H9 (cell line): ENCODE results near the gene SLC33A1. TPM values are rescaled to one million over a fixed set of nuclear protein-coding genes. Genes with fewer than 3 reads are reported as not detected.

ENCODE experiments used
- DNase-seq: peaks from one replicate; pipeline ENCODE4 v3.0.0-alpha.2; 2017
- H2AFZ ChIP-seq: one replicate; pipeline ENCODE4 v1.6.1; 2013; ENCODE audit warnings: mild to moderate bottlenecking, low read length, control low read depth, moderate library complexity
- H2AK5ac ChIP-seq: 2 replicates; pipeline ENCODE4 v1.6.1; 2013; ENCODE audit warnings: low read length, control low read depth, mixed read lengths; ENCODE audit not compliant: insufficient read length
- H2BK120ac ChIP-seq: one replicate; pipeline ENCODE4 v1.6.1; 2013; ENCODE audit warnings: low read depth, mild to moderate bottlenecking, low read length, control low read depth, inconsistent platforms; ENCODE audit not compliant: poor library complexity, severe bottlenecking
- H2BK12ac ChIP-seq: 2 replicates; pipeline ENCODE4 v1.6.1; 2013; ENCODE audit warnings: low read length, control low read depth, mixed read lengths, low read depth; ENCODE audit not compliant: insufficient read length
- H2BK15ac ChIP-seq: 2 replicates; pipeline ENCODE4 v1.6.1; 2013; ENCODE audit warnings: low read depth, low read length, control low read depth
- H2BK20ac ChIP-seq: one replicate; pipeline ENCODE4 v1.6.1; 2013; ENCODE audit warnings: low read depth, mild to moderate bottlenecking, low read length, control low read depth, inconsistent platforms; ENCODE audit not compliant: poor library complexity, severe bottlenecking
- H2BK5ac ChIP-seq: 2 replicates; pipeline ENCODE4 v1.6.1; 2013; ENCODE audit warnings: low read length, control low read depth, mixed read lengths; ENCODE audit not compliant: insufficient read length
- H3K14ac ChIP-seq: 2 replicates; pipeline ENCODE4 v1.6.1; 2013; ENCODE audit warnings: low read length, control low read depth; ENCODE audit not compliant: insufficient read depth
- H3K18ac ChIP-seq: 2 replicates; pipeline ENCODE4 v1.6.1; 2013; ENCODE audit warnings: low read depth, mild to moderate bottlenecking, mixed read lengths, low read length, control low read depth; ENCODE audit not compliant: insufficient read length
- H3K23ac ChIP-seq: 2 replicates; pipeline ENCODE4 v1.6.1; 2013; ENCODE audit warnings: low read length, control low read depth, mixed read lengths, low read depth; ENCODE audit not compliant: insufficient read length
- H3K23me2 ChIP-seq: 2 replicates; pipeline ENCODE4 v1.6.1; 2013; ENCODE audit warnings: low read depth, mild to moderate bottlenecking, mixed read lengths, low read length, control low read depth; ENCODE audit not compliant: insufficient read length, poor library complexity, severe bottlenecking
- H3K27ac ChIP-seq: 2 replicates; pipeline ENCODE4 v1.5.1; 2013; ENCODE audit warnings: low read length, control low read depth, mixed read lengths, low read depth; ENCODE audit not compliant: insufficient read length
- H3K27me3 ChIP-seq: 2 replicates; pipeline ENCODE4 v1.6.1; 2013; ENCODE audit warnings: low read length, control low read depth, inconsistent platforms; ENCODE audit not compliant: insufficient read depth
- H3K4ac ChIP-seq: 2 replicates; pipeline ENCODE4 v1.6.1; 2013; ENCODE audit warnings: low read depth, mild to moderate bottlenecking, control low read depth, inconsistent platforms, low read length, moderate library complexity
- H3K4me1 ChIP-seq: 2 replicates; pipeline ENCODE4 v1.6.1; 2013; ENCODE audit warnings: low read length, control low read depth, inconsistent platforms; ENCODE audit not compliant: insufficient read depth
- H3K4me2 ChIP-seq: 2 replicates; pipeline ENCODE4 v1.6.1; 2013; ENCODE audit warnings: low read length, control low read depth, mixed read lengths; ENCODE audit not compliant: insufficient read length, insufficient read depth
- H3K56ac ChIP-seq: 2 replicates; pipeline ENCODE4 v1.6.1; 2013; ENCODE audit warnings: low read depth, mild to moderate bottlenecking, mixed read lengths, low read length, control low read depth; ENCODE audit not compliant: insufficient read length
- H3K79me1 ChIP-seq: 2 replicates; pipeline ENCODE4 v1.6.1; 2013; ENCODE audit warnings: low read depth, mild to moderate bottlenecking, moderate library complexity, low read length, control low read depth, inconsistent platforms; ENCODE audit not compliant: insufficient read depth, poor library complexity, severe bottlenecking
- H3K79me2 ChIP-seq: 2 replicates; pipeline ENCODE4 v1.6.1; 2013; ENCODE audit warnings: low read length, control low read depth, inconsistent platforms; ENCODE audit not compliant: insufficient read depth
- H3K9ac ChIP-seq: 2 replicates; pipeline ENCODE4 v1.6.1; 2013; ENCODE audit warnings: low read length, control low read depth, mixed read lengths; ENCODE audit not compliant: insufficient read length; ENCODE audit errors: extremely low read depth
- H3K9me3 ChIP-seq: one replicate; pipeline ENCODE4 v1.6.1; 2013; ENCODE audit warnings: low read depth, low read length, inconsistent platforms; ENCODE audit not compliant: control insufficient read depth
- H3T11ph ChIP-seq: one replicate; pipeline ENCODE4 v1.6.1; 2013; ENCODE audit warnings: mild to moderate bottlenecking, low read length, control low read depth, inconsistent platforms
- H4K20me1 ChIP-seq: one replicate; pipeline ENCODE4 v1.6.1; 2013; ENCODE audit not compliant: control insufficient read depth, insufficient read length, insufficient read depth
- H4K5ac ChIP-seq: 2 replicates; pipeline ENCODE4 v1.6.1; 2013; ENCODE audit warnings: low read depth, mild to moderate bottlenecking, mixed read lengths, low read length, control low read depth; ENCODE audit not compliant: insufficient read length
- H4K8ac ChIP-seq: replicated peaks from 2 replicates; pipeline ENCODE4 v1.6.1; 2013; ENCODE audit warnings: low read length, control low read depth, mixed read lengths, low read depth; ENCODE audit not compliant: insufficient read length
- H4K91ac ChIP-seq: 2 replicates; pipeline ENCODE4 v1.6.1; 2013; ENCODE audit warnings: low read depth, mild to moderate bottlenecking, moderate library complexity, mixed read lengths, low read length, control low read depth; ENCODE audit not compliant: insufficient read length
- H3K27ac Mint-ChIP-seq, 3 experiments: 2 replicates in 2 of 3; 3 replicates in 1 of 3; pipeline ENCODE4 v1.8.0; 2020 to 2021; ENCODE audit warnings: mixed read lengths in 3 of 3, mild to moderate bottlenecking in 1 of 3, moderate library complexity in 1 of 3
- H3K27me3 Mint-ChIP-seq: 2 replicates; pipeline ENCODE4 v1.8.0; 2021; ENCODE audit warnings: low read depth, mild to moderate bottlenecking, moderate library complexity, mixed read lengths
- H3K36me3 Mint-ChIP-seq, 3 experiments: 2 replicates in 2 of 3; 3 replicates in 1 of 3; pipeline ENCODE4 v1.8.0; 2020 to 2021; ENCODE audit warnings: low read depth in 3 of 3, mixed read lengths in 3 of 3; ENCODE audit not compliant: insufficient read depth in 1 of 3
- H3K4me1 Mint-ChIP-seq, 2 experiments: 2 replicates each; pipeline ENCODE4 v1.8.0; 2020; ENCODE audit warnings: mixed read lengths in 2 of 2
- H3K4me3 Mint-ChIP-seq, 2 experiments: 2 replicates in 1 of 2; 3 replicates in 1 of 2; pipeline ENCODE4 v1.8.0; 2020 to 2021; ENCODE audit warnings: mild to moderate bottlenecking in 2 of 2, mixed read lengths in 2 of 2, moderate library complexity in 1 of 2
- H3K9me3 Mint-ChIP-seq, 2 experiments: 2 replicates in 1 of 2; 3 replicates in 1 of 2; pipeline ENCODE4 v1.8.0; 2020; ENCODE audit warnings: mild to moderate bottlenecking in 2 of 2, mixed read lengths in 2 of 2, moderate library complexity in 1 of 2
- WGBS: extraction: QIAGEN DNeasy Blood & Tissue Kit; methylation state at CpG from one replicate; pipeline ENCODE4 v1.1.7; 2013; ENCODE audit warnings: missing lambda C conversion rate, low lambda C conversion rate, mixed read lengths; ENCODE audit not compliant: insufficient read length; ENCODE audit errors: extremely low coverage; 5-methylcytosine and 5-hydroxymethylcytosine counted together
- total RNA-seq: library from RNA; stranded (reverse); gene quantifications from 2 replicates; pipeline ENCODE4 v1.2.1, GENCODE V29; 2021
- TF ChIP-seq, protein P1 (sequence below): fragments of 200-600 bp; sonication (generic); conservative IDR thresholded peaks from 3 replicates; pipeline ENCODE4 v1.8.0; 2021; ENCODE audit warnings: antibody characterized with exemption, mild to moderate bottlenecking

Gene SLC33A1
- total RNA-seq, 1 experiment from 2014 or later, result 15.0 TPM

DNA sequence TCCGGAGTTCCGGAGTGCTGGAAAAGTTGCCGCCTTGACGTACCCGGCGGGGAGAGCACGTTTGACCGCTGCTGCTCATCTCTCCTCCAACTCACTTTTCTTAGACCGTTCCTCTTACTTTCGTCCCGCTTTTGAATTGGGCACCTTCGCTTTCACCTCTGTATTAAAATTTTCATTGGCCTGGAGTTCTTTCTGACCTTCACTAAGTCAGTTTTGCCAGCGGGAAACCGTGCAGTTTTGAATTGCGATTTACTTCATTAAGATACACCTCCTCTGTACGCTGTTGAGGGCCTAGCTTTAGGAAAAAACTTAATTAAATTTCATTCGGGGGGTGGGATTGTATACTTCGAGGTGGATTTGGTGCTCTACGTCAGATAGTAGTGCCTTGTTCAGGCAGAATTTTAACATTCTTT is 17.5 kb upstream of the SLC33A1 start:
- Histone ChIP-seq H3K4ac (no peak overlapping the region), H3K23ac (no peak overlapping the region), H2BK20ac (no peak overlapping the region), H3K79me2 (peaks cover 35% of the 10 kb centered on the region; the same call in 1 of the 2 replicates), H2AK5ac (no peak overlapping the region), H2AFZ (no peak overlapping the region), H3K27me3 (no peaks in the 10 kb centered on the region), H3K27ac (no peak overlapping the region), H4K91ac (no peak overlapping the region), H3T11ph (no peak overlapping the region), H4K20me1 (no peaks in the 10 kb centered on the region), H3K9me3 (no peaks in the 10 kb centered on the region), H3K4me2 (peak overlapping the region; percentile 69), H3K9ac (peak overlapping the region; percentile 90), H3K4me1 (no peaks in the 10 kb centered on the region; the same call in 1 of the 2 replicates), H3K23me2 (peaks cover 14% of the 10 kb centered on the region), H4K5ac (no peak overlapping the region), H3K79me1 (no peaks in the 10 kb centered on the region), H2BK120ac (no peak overlapping the region), H2BK15ac (no peak overlapping the region), H4K8ac (no peak overlapping the region), H3K14ac (peak overlapping the region; percentile 89; the same call in 1 of the 2 replicates), H3K18ac (no peak overlapping the region), H3K56ac (no peak overlapping the region), H2BK5ac (no peak overlapping the region), H2BK12ac (no peak overlapping the region)
- peak overlapping the region; percentile 17 to 98 (median 78); a peak in 6 of 7 replicates for H3K27ac Mint-ChIP-seq
- DNase-seq, result no peak
- H3K4me3 Mint-ChIP-seq, result peak overlapping the region; percentile 85 to 95
- TF ChIP-seq, protein P1, sequence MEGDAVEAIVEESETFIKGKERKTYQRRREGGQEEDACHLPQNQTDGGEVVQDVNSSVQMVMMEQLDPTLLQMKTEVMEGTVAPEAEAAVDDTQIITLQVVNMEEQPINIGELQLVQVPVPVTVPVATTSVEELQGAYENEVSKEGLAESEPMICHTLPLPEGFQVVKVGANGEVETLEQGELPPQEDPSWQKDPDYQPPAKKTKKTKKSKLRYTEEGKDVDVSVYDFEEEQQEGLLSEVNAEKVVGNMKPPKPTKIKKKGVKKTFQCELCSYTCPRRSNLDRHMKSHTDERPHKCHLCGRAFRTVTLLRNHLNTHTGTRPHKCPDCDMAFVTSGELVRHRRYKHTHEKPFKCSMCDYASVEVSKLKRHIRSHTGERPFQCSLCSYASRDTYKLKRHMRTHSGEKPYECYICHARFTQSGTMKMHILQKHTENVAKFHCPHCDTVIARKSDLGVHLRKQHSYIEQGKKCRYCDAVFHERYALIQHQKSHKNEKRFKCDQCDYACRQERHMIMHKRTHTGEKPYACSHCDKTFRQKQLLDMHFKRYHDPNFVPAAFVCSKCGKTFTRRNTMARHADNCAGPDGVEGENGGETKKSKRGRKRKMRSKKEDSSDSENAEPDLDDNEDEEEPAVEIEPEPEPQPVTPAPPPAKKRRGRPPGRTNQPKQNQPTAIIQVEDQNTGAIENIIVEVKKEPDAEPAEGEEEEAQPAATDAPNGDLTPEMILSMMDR, result no peak
- H3K36me3 Mint-ChIP-seq, result peaks cover 0 to 6% (median 0%) of the 10 kb centered on the region in 3 experiments; a peak in 2 of 7 replicates
- peaks cover 0 to 3% of the 10 kb centered on the region in 2 experiments; a peak in 2 of 5 replicates for H3K9me3 Mint-ChIP-seq
- H3K27me3 Mint-ChIP-seq, result no peaks in the 10 kb centered on the region
- H3K4me1 Mint-ChIP-seq, result peaks cover 33% of the 10 kb centered on the region in 2 experiments
- no CpG with 5 or more reads among the region's 19 CpGs for WGBS
